GM19324 (cell line): Measurements from ENCODE around the gene GFOD1.
A peak's percentile ranks its signal among the peaks of the same experiment; 100 is the strongest.

Source experiments
- ATAC-seq: cut with Tn5 transposase; IDR thresholded peaks from one replicate; pipeline ENCODE4 v1.9.1; 2021; ENCODE audit warnings: mild to moderate bottlenecking, moderate library complexity; ENCODE audit not compliant: unreplicated experiment, low FRiP score

Gene GFOD1

DNA sequence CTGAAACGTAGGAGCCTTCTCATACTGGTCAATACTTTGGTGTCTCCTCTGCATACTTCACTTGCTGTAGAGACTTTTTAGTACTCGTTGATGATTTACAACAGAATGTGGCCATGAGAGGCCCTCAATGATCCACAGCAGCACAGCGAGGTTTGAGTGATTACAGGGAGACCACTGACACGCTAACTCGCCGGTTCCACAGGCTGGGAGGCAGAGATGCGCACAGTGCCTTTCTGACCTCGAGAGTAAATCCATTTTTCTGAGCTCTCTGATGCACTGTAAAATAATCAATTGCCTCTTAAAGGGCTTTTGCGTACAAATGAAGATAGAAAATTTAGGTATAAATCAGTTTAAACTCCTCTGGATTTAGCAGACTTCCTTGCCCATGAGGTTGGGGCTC is 102.9 kb downstream of the GFOD1 start:
- ATAC-seq = no peak

GRCh38 chr6:13383328-13384163 is 103.9 kb downstream of the GFOD1 start:
- ATAC-seq = peak; percentile 92

GRCh38 chr6:13380761-13381160 is 106.6 kb downstream of the GFOD1 start:
- ATAC-seq = no peak

- no peak for ATAC-seq
Measured at GRCh38 chr6:13378669-13379590, 108.5 kb downstream of the GFOD1 start.

DNA sequence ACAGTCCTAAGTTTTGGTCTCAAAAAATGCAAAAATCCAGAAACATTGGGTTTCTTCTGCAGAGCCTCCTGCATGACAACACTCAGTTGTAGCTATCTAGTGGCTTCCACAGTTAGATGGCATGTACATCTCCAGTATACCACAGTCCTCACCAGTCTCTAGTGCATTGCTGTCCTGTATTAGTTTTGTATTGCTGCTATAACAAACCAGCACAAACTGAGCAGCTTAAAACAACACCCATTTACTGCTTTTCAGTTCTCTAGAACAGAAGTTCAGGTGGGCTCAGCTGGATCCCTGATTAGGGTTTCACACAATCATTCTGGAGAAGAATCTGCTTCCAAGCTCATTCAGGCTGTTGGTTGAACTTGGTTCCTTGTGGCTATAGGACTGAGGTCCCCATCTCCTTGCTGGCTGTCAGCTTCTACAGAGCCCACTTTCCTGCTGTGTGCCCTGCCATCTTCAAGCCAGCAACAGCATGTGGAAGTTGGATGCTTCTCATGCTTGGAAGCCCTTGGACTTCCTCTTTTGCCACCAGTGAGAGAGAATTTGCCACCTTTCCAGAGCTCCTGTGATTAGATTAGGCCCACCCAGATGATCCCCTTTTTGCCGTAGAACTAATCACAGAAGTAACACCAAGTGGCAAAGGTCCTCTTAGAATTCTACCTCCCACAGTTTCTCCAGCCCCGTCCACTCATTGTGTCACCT is 110.2 kb downstream of the GFOD1 start:
- ATAC-seq = no peak

DNA sequence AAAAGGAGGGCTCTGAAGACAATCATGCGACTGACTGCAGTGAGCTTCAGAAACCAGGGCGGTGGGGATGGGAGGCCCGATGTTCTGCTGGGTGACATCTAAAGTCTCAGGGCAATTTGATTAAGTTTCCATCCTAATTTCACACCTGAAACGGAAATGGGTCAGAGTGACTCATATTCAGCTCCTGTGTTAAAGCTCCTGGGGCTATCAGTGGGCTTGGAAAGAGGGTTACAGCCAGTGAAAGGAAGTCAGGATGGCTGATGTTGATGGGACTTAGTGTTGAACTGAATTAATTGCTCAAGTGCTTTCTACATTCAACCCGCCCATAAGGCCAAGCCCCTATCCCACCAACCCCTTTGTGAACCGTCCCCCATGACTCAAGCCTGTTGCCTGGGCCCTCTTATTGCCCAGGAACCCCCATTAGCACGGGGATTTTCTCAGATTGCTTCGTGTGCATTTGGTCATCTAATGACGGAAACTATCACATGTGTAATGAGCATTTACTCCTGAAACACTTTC is 112.0 kb downstream of the GFOD1 start:
- ATAC-seq = peak; percentile 71

DNA sequence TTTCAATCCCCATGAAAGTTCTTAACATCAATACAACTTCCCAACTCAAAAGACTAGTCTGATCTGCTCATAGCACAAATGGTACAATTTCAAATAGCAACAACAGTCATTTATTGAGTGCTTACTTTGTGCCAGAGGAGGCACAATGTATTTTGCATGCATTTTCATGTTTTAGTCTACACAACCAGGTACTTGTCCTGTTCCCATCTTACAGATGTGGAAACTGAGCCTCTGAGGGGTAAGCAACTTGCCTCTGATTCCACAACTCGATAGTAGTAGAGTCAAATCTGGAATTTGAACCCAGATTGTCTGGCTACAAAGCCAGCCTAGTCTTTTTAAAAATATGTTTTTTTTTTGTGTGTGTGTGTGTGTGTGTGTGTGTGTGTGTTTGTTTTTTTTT is 113.5 kb downstream of the GFOD1 start:
- ATAC-seq = no peak

- ATAC-seq = no peak
Measured at GRCh38 chr6:13373488-13373886, 113.9 kb downstream of the GFOD1 start.

GRCh38 chr6:13372688-13373487 is 114.5 kb downstream of the GFOD1 start:
- ATAC-seq = no peak

DNA sequence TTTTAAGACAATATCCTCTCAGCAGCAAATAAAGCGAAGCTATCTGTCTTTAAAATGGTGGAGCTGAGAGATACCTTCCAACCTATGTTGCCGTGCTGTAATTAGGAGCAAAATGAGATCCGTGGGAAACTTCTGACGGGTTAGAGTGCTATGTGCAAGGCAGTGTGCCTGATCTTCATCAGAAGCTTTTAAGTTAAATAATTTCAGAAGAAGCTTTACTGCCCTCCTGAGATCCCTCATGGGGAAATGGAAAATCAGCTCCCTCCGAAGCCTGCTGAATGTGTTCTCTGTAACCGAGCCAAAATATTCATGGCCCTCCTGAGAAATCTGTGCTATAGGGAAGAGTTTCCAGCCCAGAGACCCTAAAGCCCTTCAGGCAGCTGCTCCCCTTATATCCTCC is 115.3 kb downstream of the GFOD1 start:
- no peak for ATAC-seq

- no peak for ATAC-seq
Measured at GRCh38 chr6:13371421-13372072, 115.9 kb downstream of the GFOD1 start.

DNA sequence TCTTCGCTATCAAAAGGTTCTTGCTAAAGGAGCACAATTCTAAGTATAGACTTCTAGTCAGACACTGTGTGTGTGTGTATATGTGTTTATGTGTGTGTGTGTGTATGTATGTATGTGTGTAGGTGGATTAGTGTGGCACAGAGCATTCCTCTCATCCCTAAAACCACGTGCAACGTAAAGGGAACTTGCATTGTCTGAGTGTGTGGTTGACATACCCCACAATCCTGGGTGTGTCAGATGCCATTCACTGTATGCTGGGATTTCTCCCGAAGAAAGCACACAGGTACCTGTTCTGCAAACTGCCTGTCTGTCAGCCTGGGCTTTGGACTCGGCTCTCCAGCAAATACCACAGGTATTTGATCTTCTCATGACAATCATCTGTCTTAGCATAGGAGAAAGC is 116.8 kb downstream of the GFOD1 start:
- no peak for ATAC-seq

DNA sequence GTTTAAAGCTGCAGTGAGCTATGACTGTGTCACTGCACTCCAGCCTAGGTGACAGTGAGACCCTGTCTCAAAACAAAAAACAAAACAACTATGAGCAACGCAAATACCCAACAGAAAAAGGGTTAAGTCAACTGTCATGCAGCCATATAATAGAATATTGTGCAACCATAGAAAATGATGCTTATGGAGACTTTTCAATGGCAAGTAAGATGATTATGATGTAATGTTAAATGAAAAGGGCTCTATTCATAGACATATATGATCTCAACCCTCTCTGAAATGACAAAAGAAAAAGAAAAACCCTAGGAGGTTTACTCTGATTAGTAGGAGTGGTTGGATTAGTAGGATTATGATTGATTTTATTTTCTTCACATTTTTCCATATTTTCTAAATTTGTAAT is 117.8 kb downstream of the GFOD1 start:
- no peak for ATAC-seq

DNA sequence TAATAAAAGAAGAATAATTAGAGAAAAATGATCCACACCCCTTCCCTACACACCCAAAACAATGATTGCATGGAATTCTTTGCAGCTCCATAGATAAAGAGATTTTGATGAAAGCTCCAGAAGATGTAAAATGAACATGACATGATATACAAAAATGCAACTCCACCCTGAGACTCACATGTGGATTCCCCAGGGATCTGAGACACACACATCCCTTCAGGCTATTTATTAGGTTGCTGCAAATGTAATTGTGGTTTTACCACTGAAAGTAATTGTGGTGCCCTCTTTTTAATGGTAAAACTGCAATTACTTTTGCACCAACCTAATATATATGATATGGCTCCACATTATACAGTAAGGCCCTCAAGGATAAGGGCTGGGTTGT is 118.7 kb downstream of the GFOD1 start:
- no peak for ATAC-seq

DNA sequence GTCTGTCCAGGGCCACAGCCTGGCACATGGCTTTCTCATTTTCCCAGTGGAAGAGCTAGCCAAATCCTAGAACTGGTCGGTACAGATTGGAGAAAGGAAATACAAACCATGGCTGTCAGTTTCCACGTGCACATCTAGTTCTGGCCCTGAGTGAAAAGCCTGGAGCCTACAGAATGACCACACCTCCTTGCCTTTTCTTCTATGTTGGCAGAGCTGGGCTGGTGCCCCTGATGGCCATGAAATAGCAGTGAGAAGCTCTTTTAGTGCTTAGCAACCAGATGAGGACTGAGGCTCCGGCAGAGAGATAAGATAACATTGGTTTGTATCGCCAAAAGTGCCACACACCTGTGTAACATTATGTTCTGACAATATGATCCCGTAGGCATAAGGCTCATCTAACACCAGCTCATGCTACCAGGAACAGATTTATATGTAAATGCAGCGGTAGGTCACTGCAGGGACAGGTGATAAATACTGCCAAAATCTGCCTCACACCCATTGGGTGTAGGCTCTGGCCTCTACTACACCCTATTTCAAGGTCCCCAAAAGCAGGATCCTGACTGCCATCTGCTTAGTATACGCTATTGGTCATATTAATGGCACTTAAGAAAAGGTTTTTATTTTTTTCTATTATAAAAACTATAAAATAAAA is 119.2 kb downstream of the GFOD1 start:
- no peak for ATAC-seq

DNA sequence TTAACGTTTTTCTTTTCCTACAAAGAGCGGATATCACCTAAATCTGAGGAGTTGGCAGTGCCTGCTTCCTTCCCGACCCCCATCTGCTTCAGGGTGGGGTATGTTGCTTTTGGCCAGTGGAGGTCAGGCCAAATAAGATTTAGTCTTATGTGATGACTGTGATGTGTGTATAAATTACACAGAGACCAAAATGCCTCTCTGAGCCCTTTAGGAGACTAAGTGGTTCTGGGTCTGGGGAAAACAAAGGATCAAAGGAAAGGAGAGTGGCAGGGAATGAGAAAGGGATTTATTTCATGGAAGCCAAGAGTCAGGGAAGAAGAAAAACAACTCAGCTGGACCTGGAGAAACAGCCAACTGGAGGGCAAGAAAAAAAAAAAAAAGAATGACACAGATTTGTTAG is 120.0 kb downstream of the GFOD1 start:
- no peak for ATAC-seq

- no peak for ATAC-seq
Measured at GRCh38 chr6:13365320-13365719, 122.1 kb downstream of the GFOD1 start.

DNA sequence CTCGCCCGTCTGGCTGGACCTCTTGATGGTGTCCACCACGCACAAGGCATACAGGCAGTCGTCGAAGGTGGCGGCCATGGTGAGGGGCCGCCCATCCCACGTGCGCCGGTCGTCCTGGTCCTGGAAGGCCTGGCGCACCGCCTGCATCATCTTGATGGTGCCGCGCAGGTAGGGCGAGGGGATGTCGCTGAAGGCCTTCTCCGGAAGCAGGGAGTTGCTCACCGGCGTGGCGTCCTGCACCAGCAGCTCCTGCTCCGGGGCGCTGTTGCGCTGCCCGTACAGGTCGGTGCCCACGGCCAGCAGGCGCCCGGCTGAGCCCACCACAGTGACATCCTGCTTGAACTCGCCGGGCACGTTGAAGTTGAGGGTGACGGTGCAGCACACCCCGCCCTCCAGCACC is 122.6 kb downstream of the GFOD1 start:
- no peak for ATAC-seq

- ATAC-seq = no peak
Measured at GRCh38 chr6:13362412-13362811, 125.0 kb downstream of the GFOD1 start.
